ENCODE results near the gene EFCAB8. TPM values are rescaled to one million over a fixed set of nuclear protein-coding genes. Genes with fewer than 3 reads are reported as not detected.

The EFCAB8 gene
- total and polyA plus RNA-seq, 8 donors = 0.18 to 0.45 TPM; not detected in 6

DNA sequence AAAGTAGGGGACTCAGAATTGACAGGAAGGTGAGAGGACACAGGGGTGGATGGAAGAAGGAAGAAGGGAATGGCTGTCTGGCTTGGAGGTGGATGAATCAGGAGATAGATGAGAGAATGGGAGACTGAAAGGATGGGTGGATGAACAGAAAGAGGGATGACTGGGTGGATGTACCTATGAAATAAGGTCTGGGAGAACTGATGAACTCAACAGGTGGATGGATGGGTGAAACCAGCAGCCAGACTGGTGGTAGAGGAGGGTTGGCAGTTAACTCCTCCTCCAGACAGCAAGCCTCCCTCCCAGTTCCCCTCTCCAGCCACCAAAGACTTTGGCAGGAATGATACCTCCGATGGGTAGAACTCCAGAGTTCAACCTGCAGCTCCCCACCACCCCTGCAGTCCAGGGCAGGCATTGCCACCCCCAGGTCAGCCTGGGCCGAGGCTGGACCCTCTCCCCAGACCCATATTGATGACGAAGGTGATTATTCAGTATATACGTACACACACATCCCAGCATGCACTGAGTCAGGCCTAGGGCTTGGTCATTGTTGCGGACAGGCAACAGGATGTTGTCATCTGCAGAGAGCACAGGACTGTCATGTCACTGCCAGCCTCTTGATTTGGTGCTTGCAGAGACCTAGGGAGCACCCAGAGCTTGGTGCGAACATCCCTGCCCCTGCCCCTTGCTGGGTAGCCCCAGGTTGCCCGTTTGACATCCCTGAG lies 143.5 kb downstream of the EFCAB8 start:
- Histone ChIP-seq H3K36me3 (no peaks in the 10 kb centered on the region), H3K27ac (no peak overlapping the region), H3K27me3 (no peaks in the 10 kb centered on the region), H3K4me3 (no peak overlapping the region), H3K9me3 (peaks cover 0 to 7% (median 0%) of the 10 kb centered on the region in 4 donors), H3K4me1 (no peaks in the 10 kb centered on the region)
- TF ChIP-seq POLR2A (IDR thresholded peaks at IDR 0.05) (no peak), EP300 (IDR thresholded peaks at IDR 0.05) (no peak), POLR2AphosphoS5 (IDR thresholded peaks at IDR 0.05) (no peak)
- TF ChIP-seq, protein P1, sequence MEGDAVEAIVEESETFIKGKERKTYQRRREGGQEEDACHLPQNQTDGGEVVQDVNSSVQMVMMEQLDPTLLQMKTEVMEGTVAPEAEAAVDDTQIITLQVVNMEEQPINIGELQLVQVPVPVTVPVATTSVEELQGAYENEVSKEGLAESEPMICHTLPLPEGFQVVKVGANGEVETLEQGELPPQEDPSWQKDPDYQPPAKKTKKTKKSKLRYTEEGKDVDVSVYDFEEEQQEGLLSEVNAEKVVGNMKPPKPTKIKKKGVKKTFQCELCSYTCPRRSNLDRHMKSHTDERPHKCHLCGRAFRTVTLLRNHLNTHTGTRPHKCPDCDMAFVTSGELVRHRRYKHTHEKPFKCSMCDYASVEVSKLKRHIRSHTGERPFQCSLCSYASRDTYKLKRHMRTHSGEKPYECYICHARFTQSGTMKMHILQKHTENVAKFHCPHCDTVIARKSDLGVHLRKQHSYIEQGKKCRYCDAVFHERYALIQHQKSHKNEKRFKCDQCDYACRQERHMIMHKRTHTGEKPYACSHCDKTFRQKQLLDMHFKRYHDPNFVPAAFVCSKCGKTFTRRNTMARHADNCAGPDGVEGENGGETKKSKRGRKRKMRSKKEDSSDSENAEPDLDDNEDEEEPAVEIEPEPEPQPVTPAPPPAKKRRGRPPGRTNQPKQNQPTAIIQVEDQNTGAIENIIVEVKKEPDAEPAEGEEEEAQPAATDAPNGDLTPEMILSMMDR (IDR thresholded peaks at IDR 0.05) = no peak
- DNase-seq = no peak
- WGBS, 5 donors = 71 to 89% (median 82%) methylated on average over 4 to 7 of the region's 7 CpGs
- intact Hi-C loops (cut with DNase I; ENCODE audit: low total_unique reads) = no loop called here

DNA sequence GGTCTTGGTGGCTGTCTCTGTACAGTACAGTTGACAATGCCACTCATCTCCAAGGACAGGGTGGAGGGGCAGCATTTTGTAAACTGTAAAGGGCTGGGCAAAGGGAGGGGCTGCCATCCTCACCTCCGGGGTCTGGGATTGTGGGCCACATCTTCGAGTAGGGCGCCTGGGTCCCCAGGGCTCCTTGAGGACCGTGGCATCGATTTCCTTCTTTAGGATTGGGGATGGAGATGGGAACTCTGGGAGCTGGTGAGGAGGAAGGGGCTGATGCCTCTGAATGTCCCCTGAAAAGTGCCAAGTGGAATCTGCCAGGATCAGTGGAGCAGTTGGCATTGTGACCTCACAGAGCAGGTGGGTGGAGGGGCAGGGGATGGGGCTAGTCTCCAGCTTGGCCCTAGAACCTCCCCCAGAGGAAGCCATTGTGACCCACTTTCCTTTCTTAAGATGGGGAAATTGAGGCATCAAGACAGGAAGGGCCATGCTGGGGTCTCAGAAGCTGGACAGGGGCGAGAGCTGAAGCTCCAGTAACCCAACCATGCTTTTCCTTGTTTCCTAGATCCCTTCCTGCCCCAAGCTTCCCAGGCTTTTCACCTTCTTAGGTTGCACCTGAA lies 145.5 kb downstream of the EFCAB8 start, which contains the start of gene SUN5:
TSS of gene SUN5 (minus strand) at position 293 of the 611 bp plus-strand sequence. CDS start at position 200, 93 bp downstream.
- no peak for TF ChIP-seq POLR2AphosphoS5 (IDR thresholded peaks at IDR 0.05)
- TF ChIP-seq, protein P1 (IDR thresholded peaks at IDR 0.05) = no peak
- no peak for TF ChIP-seq EP300 (IDR thresholded peaks at IDR 0.05)
- TF ChIP-seq POLR2A (IDR thresholded peaks at IDR 0.05) = no peak
- intact Hi-C loops (cut with DNase I; ENCODE audit: low total_unique reads) = no loop called here
- Histone ChIP-seq H3K4me1 (no peaks in the 10 kb centered on the region), H3K36me3 (no peaks in the 10 kb centered on the region), H3K4me3 (no peak within 1 kb of the TSS), H3K27me3 (no peaks in the 10 kb centered on the region), H3K27ac (no peak within 1 kb of the TSS), H3K9me3 (peaks cover 0 to 7% (median 0%) of the 10 kb centered on the region in 4 donors)
- DNase-seq = no peak
- 70 to 82% (median 76%) methylated on average over 6 of the region's 6 CpGs for WGBS, 5 donors

DNA sequence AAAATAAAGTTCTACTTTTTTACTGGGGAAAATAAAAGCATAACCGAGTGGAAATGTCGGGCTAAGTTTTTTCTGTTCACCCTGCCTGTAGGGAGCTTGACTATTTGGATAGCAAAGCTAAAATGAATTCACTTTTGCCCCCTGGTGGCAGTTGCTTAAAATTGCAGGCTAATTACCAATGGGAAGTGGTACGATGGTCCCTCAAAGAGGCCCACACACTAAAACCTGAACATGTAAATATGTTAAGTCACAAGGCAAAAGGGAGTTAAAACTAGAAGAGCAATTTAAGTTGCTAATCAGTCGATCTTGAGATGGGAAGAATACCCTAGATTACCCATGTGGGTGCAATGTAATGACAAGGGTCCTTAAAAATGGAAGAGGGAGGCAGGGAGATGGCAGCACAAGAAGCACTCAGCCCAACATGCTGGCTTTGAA lies 146.4 kb downstream of the EFCAB8 start:
- intact Hi-C loops (cut with DNase I; ENCODE audit: low total_unique reads) = no loop called here
- Histone ChIP-seq H3K9me3 (peaks cover 0 to 7% (median 0%) of the 10 kb centered on the region in 4 donors), H3K4me1 (peaks cover 0 to 4% (median 0%) of the 10 kb centered on the region in 4 donors), H3K27me3 (no peaks in the 10 kb centered on the region), H3K27ac (no peak overlapping the region), H3K4me3 (no peak overlapping the region), H3K36me3 (no peaks in the 10 kb centered on the region)
- 40 to 64% (median 57%) methylated on average over 4 of the region's 4 CpGs for WGBS, 5 donors
- TF ChIP-seq, protein P1 (IDR thresholded peaks at IDR 0.05) = peak in 2 of 7 experiments; percentile 22 to 37
- TF ChIP-seq EP300 (IDR thresholded peaks at IDR 0.05) = no peak
- peak in 1 of 2 donors; percentile 17 for DNase-seq

DNA sequence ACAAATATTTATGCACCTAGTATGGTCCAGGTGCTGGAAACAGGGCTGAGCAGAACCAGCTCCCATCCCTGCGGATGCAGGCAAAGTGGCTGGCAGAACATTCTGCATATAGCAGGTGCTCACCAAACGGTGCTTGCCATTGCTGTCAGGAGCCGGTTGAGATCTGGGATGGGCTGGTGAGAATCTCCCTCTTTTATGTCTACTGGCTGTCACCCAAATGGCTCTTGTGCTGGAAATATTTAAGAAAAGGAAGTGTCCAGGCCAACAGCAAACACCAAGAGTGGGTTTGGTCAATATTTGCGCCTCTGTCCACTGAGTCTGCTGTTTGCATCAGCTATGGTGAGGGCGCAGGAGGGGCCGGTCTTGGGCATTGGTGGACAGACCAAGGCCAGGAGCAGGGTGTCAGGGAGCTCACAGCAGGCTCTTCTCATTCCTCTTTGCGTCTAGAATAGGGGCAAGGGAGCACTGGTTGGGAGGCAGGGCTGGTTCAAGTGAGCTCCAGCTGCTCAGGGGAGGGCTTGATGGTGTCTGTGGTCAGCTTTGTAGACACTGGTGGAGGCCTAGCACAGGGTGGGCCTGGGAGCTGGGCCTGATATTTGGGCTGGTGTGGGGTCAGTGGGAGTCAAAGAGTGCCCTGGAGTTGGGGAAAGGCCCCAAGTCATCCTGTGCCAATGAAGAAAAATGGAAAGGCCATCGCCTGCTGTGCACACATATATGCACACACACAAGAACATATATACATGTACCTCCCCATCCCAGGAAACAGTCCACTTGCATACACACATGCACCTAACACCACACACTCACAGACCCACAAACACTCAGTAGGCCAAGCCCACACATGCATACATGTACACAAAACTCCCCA lies 147.4 kb downstream of the EFCAB8 start:
- DNase-seq = no peak
- TF ChIP-seq EP300 (IDR thresholded peaks at IDR 0.05) = no peak
- TF ChIP-seq, protein P1 (IDR thresholded peaks at IDR 0.05) = no peak
- TF ChIP-seq POLR2A (IDR thresholded peaks at IDR 0.05) = no peak
- no peak for TF ChIP-seq POLR2AphosphoS5 (IDR thresholded peaks at IDR 0.05)
- no peak overlapping the region for H3K4me3 ChIP-seq
- peaks cover 0 to 3% (median 0%) of the 10 kb centered on the region in 3 donors for H3K27me3 ChIP-seq
- peaks cover 0 to 4% (median 0%) of the 10 kb centered on the region in 4 donors for H3K4me1 ChIP-seq
- WGBS, 5 donors = 57 to 77% (median 73%) methylated on average over 8 of the region's 8 CpGs
- peaks cover 0 to 7% (median 0%) of the 10 kb centered on the region in 4 donors for H3K9me3 ChIP-seq
- no peak overlapping the region for H3K27ac ChIP-seq
- intact Hi-C loops (cut with DNase I; ENCODE audit: low total_unique reads) = no loop called here
- H3K36me3 ChIP-seq = no peaks in the 10 kb centered on the region

All from stomach (tissue), 9 donors.